ENCODE measurements around the gene NSG2. TPM values are rescaled to one million over a fixed set of nuclear protein-coding genes. Genes with fewer than 3 reads are reported as not detected.

Gene NSG2
- total RNA-seq, 1 experiment from 2014 or later = not detected

DNA sequence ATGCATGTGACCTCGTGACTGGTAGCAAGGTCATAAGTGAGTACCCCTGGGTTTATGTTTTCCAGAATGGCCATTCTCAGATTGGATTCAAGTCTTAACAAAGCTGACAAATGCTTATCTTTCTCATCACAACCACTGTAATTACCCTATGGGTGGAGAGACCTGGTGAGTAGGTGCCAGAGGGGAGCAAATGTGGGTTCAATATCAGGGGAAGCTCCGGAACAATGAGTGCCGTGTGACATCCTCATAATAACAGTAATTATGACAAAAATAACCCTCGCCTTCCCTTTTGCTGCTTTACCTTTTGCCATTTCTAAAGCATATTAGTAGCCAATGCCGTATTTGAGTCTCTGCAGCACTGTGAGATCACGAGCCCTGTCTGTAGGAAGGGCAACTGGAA lies 95.9 kb downstream of the NSG2 start:
- no peak overlapping the region for H4K91ac ChIP-seq (ENCODE audit: insufficient read length, low read depth, low read length)
- H3K27me3 ChIP-seq (ENCODE audit: insufficient read depth, low read length) = no peaks in the 10 kb centered on the region
- no peak overlapping the region for H3K4ac ChIP-seq (ENCODE audit: low read depth, low read length)
- no peak overlapping the region for H3K23ac ChIP-seq (ENCODE audit: insufficient read length, low read depth, low read length)
- Mint-ChIP-seq H3K4me3 (no peak overlapping the region), H3K36me3 (ENCODE audit: insufficient read depth in 1 of 3, low read depth in 3 of 3) (no peaks in the 10 kb centered on the region), H3K9me3 (no peaks in the 10 kb centered on the region), H3K27me3 (ENCODE audit: low read depth) (peaks cover 10% of the 10 kb centered on the region), H3K4me1 (peaks cover 6 to 8% of the 10 kb centered on the region in 2 experiments), H3K27ac (no peak overlapping the region)
- H4K5ac ChIP-seq (ENCODE audit: insufficient read length, low read depth, low read length) = no peak overlapping the region
- no peak overlapping the region for H3T11ph ChIP-seq (ENCODE audit: low read length)
- H3K9ac ChIP-seq (ENCODE audit: extremely low read depth, insufficient read length, low read length) = no peak overlapping the region
- H2BK5ac ChIP-seq (ENCODE audit: insufficient read length, low read length) = no peak overlapping the region
- no peak overlapping the region for H2BK20ac ChIP-seq (ENCODE audit: low read depth, low read length, poor library complexity, severe bottlenecking)
- no peaks in the 10 kb centered on the region for H4K20me1 ChIP-seq (ENCODE audit: control insufficient read depth, insufficient read depth, insufficient read length)
- H3K4me2 ChIP-seq (ENCODE audit: insufficient read depth, insufficient read length, low read length) = no peak overlapping the region
- H3K23me2 ChIP-seq (ENCODE audit: insufficient read length, low read depth, low read length, poor library complexity, severe bottlenecking) = no peaks in the 10 kb centered on the region
- no peak overlapping the region for H2BK120ac ChIP-seq (ENCODE audit: low read depth, low read length, poor library complexity, severe bottlenecking)
- no peak overlapping the region for H3K56ac ChIP-seq (ENCODE audit: insufficient read length, low read depth, low read length)
- whole genome bisulfite sequencing (ENCODE audit: extremely low coverage, insufficient read length, low lambda C conversion rate) = no CpG with 5 or more reads among the region's 6 CpGs
- no peaks in the 10 kb centered on the region for H3K9me3 ChIP-seq (ENCODE audit: control insufficient read depth, low read depth, low read length)
- H2AK5ac ChIP-seq (ENCODE audit: insufficient read length, low read length) = no peak overlapping the region
- H3K4me1 ChIP-seq (ENCODE audit: insufficient read depth, low read length) = no peaks in the 10 kb centered on the region
- no peak overlapping the region for H2AFZ ChIP-seq (ENCODE audit: low read length)
- DNase-seq = no peak
- H2BK12ac ChIP-seq (ENCODE audit: insufficient read length, low read depth, low read length) = no peak overlapping the region
- H3K79me2 ChIP-seq (ENCODE audit: insufficient read depth, low read length) = no peaks in the 10 kb centered on the region
- TF ChIP-seq, protein P1, sequence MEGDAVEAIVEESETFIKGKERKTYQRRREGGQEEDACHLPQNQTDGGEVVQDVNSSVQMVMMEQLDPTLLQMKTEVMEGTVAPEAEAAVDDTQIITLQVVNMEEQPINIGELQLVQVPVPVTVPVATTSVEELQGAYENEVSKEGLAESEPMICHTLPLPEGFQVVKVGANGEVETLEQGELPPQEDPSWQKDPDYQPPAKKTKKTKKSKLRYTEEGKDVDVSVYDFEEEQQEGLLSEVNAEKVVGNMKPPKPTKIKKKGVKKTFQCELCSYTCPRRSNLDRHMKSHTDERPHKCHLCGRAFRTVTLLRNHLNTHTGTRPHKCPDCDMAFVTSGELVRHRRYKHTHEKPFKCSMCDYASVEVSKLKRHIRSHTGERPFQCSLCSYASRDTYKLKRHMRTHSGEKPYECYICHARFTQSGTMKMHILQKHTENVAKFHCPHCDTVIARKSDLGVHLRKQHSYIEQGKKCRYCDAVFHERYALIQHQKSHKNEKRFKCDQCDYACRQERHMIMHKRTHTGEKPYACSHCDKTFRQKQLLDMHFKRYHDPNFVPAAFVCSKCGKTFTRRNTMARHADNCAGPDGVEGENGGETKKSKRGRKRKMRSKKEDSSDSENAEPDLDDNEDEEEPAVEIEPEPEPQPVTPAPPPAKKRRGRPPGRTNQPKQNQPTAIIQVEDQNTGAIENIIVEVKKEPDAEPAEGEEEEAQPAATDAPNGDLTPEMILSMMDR (conservative IDR thresholded peaks at IDR 0.05) = no peak
- no peak overlapping the region for H3K18ac ChIP-seq (ENCODE audit: insufficient read length, low read depth, low read length)
- H2BK15ac ChIP-seq (ENCODE audit: low read depth, low read length) = no peak overlapping the region
- H3K14ac ChIP-seq (ENCODE audit: insufficient read depth, low read length) = no peak overlapping the region
- H4K8ac ChIP-seq (replicated peaks; ENCODE audit: insufficient read length, low read depth, low read length) = no peak overlapping the region
- no peaks in the 10 kb centered on the region for H3K79me1 ChIP-seq (ENCODE audit: insufficient read depth, low read depth, low read length, poor library complexity, severe bottlenecking)
- no peak overlapping the region for H3K27ac ChIP-seq (ENCODE audit: insufficient read length, low read depth, low read length)
